ENCODE measurements around the gene PPP2R2B. TPM values are rescaled to one million over a fixed set of nuclear protein-coding genes. Genes with fewer than 3 reads are reported as not detected.

PPP2R2B gene
- polyA plus RNA-seq, 3 donors, result 0.08 TPM; not detected in 2

DNA sequence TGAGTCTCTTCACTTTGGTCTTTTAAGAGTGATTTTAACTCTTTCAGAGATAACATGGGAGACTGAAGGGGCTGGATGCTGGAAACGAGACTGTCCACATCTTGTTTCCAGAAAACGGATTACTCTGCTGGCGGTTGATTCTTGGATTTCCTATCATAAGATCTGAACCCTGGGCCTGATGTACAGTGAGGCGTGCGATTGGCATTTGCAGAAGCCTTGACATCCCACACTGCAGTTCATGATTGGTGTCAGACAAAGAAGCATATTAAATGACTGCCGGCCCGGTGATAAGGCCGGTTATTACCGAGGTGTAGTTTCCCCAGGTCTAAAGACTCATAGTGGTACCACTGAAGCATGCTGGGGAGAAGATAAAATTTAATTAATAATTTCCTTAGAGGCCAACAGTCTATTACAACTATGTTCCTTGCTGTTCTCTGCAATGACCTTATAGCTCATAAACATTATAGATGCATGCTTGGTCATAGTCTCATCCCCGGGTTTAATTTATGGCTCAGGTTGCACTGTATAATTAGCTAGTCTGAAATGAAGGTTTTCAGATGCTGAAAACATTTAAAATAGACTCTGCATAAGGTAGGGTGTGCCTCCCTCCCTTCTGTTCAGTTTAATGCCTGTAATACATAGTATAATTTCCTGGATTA is 99.2 kb downstream of the PPP2R2B start:
- Histone ChIP-seq H3K36me3 (replicated peaks in 1 of 2; ENCODE audit: control insufficient read depth in 1 of 2, insufficient read depth in 2 of 2, low read length in 2 of 2) (no peaks in the 10 kb centered on the region), H3K4me3 (replicated peaks in 1 of 3; ENCODE audit: low read depth in 2 of 3, low read length in 3 of 3) (no peak overlapping the region), H3K4me1 (ENCODE audit: control insufficient read depth in 1 of 2, insufficient read depth in 2 of 2, low read length in 2 of 2) (no peaks in the 10 kb centered on the region), H4K20me1 (ENCODE audit: insufficient read depth, low read length) (no peaks in the 10 kb centered on the region), H2AFZ (ENCODE audit: insufficient read depth, low read depth, low read length, poor library complexity, severe bottlenecking) (no peak overlapping the region), H3K79me2 (ENCODE audit: insufficient read depth, low read length) (no peaks in the 10 kb centered on the region), H3K27ac (ENCODE audit: low read depth in 1 of 2, low read length in 2 of 2) (no peak overlapping the region), H3K27me3 (ENCODE audit: control insufficient read depth in 2 of 2, insufficient read depth in 2 of 2, low read length in 2 of 2) (no peaks in the 10 kb centered on the region), H3K9me3 (replicated peaks in 1 of 2; ENCODE audit: control insufficient read depth in 1 of 2, insufficient read depth in 1 of 2, low read length in 2 of 2) (no peaks in the 10 kb centered on the region), H3K9ac (ENCODE audit: insufficient read depth, low read length, poor library complexity, severe bottlenecking) (no peak overlapping the region), H3K4me2 (replicated peaks; ENCODE audit: extremely low read depth, low read length, poor library complexity, severe bottlenecking) (no peak overlapping the region)
- peaks cover 0 to 1% (median 1%) of the 10 kb centered on the region in 3 donors for H3K27me3 Mint-ChIP-seq (ENCODE audit: low read depth in 3 of 3)
- no peak overlapping the region for H3K4me3 Mint-ChIP-seq
- TF ChIP-seq, protein P1, sequence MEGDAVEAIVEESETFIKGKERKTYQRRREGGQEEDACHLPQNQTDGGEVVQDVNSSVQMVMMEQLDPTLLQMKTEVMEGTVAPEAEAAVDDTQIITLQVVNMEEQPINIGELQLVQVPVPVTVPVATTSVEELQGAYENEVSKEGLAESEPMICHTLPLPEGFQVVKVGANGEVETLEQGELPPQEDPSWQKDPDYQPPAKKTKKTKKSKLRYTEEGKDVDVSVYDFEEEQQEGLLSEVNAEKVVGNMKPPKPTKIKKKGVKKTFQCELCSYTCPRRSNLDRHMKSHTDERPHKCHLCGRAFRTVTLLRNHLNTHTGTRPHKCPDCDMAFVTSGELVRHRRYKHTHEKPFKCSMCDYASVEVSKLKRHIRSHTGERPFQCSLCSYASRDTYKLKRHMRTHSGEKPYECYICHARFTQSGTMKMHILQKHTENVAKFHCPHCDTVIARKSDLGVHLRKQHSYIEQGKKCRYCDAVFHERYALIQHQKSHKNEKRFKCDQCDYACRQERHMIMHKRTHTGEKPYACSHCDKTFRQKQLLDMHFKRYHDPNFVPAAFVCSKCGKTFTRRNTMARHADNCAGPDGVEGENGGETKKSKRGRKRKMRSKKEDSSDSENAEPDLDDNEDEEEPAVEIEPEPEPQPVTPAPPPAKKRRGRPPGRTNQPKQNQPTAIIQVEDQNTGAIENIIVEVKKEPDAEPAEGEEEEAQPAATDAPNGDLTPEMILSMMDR (IDR thresholded peaks at IDR 0.05), result no peak
- intact Hi-C loops (cut with micrococcal nuclease), result no loop called here
- no peak for DNase-seq
- no peaks in the 10 kb centered on the region for H3K4me1 Mint-ChIP-seq
- no peak overlapping the region for H3K27ac Mint-ChIP-seq
- H3K9me3 Mint-ChIP-seq, result peaks cover 0 to 11% (median 3%) of the 10 kb centered on the region in 7 donors
- H3K36me3 Mint-ChIP-seq, result no peaks in the 10 kb centered on the region
- WGBS (ENCODE audit: insufficient coverage), result 100% methylated on average over 3 of the region's 10 CpGs

DNA sequence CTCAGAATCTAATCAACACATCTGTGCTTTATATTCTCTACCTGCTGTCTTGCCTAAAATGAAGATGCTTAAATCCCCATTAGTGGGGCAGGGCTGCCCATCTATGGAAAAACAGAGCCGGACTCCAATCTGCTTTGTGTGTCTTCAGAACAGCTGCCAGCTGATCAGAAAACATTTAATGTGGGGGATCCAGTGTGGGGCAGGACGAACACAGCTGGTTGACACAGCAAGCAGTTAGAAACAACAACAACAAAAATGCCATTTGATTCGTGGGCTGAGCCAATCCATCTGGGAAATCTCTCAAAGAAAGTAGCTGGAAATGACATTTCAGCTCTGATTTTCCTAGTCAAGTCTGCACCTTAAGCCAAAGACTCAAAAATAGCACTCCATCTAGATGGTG is 99.8 kb downstream of the PPP2R2B start:
- peaks cover 0 to 13% (median 5%) of the 10 kb centered on the region in 7 donors for H3K9me3 Mint-ChIP-seq

More for the DNA sequence above, 99.8 kb downstream of the PPP2R2B start:
- Histone ChIP-seq H3K79me2 (ENCODE audit: insufficient read depth, low read length) (no peaks in the 10 kb centered on the region), H2AFZ (ENCODE audit: insufficient read depth, low read depth, low read length, poor library complexity, severe bottlenecking) (no peak overlapping the region), H3K36me3 (replicated peaks in 1 of 2; ENCODE audit: control insufficient read depth in 1 of 2, insufficient read depth in 2 of 2, low read length in 2 of 2) (no peaks in the 10 kb centered on the region), H3K9ac (ENCODE audit: insufficient read depth, low read length, poor library complexity, severe bottlenecking) (no peak overlapping the region), H3K27me3 (ENCODE audit: control insufficient read depth in 2 of 2, insufficient read depth in 2 of 2, low read length in 2 of 2) (no peaks in the 10 kb centered on the region), H3K4me3 (replicated peaks in 1 of 3; ENCODE audit: low read depth in 2 of 3, low read length in 3 of 3) (no peak overlapping the region), H4K20me1 (ENCODE audit: insufficient read depth, low read length) (no peaks in the 10 kb centered on the region), H3K4me1 (ENCODE audit: control insufficient read depth in 1 of 2, insufficient read depth in 2 of 2, low read length in 2 of 2) (no peaks in the 10 kb centered on the region), H3K27ac (ENCODE audit: low read depth in 1 of 2, low read length in 2 of 2) (no peak overlapping the region), H3K9me3 (replicated peaks in 1 of 2; ENCODE audit: control insufficient read depth in 1 of 2, insufficient read depth in 1 of 2, low read length in 2 of 2) (no peaks in the 10 kb centered on the region), H3K4me2 (replicated peaks; ENCODE audit: extremely low read depth, low read length, poor library complexity, severe bottlenecking) (no peak overlapping the region)
- Mint-ChIP-seq H3K36me3 (no peaks in the 10 kb centered on the region), H3K27me3 (ENCODE audit: low read depth in 3 of 3) (peaks cover 0 to 1% (median 1%) of the 10 kb centered on the region in 3 donors), H3K27ac (no peak overlapping the region), H3K4me3 (no peak overlapping the region), H3K4me1 (no peaks in the 10 kb centered on the region)
- DNase-seq, result no peak
- intact Hi-C loops (cut with micrococcal nuclease), result no loop called here
- TF ChIP-seq, protein P1 (IDR thresholded peaks at IDR 0.05), result no peak
- 75% methylated on average over 2 of the region's 3 CpGs for WGBS (ENCODE audit: insufficient coverage)
